SK-N-SH treated with all-trans-retinoic acid at 6 μM for 48 hours (cell line): ENCODE measurements around the gene GSTA1.
"Not testable (repeated sequence)": the region's sequence is repeated elsewhere in the genome, so short reads cannot be mapped to it uniquely, and the experiment has no call there.

Experiments used
- ATAC-seq: fragments of 200-7000 bp; cut with Tn5 transposase; 3 replicates; pipeline ENCODE4 v1.9.1; 2020; ENCODE audit warnings: mild to moderate bottlenecking, moderate library complexity
- BACH2 ChIP-seq: fragments of 250-450 bp; sonication (Bioruptor Pico); IDR thresholded peaks from 2 replicates; pipeline ENCODE4 v1.9.0; 2021; ENCODE audit warnings: mild to moderate bottlenecking, borderline replicate concordance
- CSDC2 ChIP-seq: fragments of 250-450 bp; sonication (Bioruptor Pico); IDR thresholded peaks from 2 replicates; pipeline ENCODE4 v1.5.0; 2020; ENCODE audit warnings: mild to moderate bottlenecking, moderate library complexity
- ESRRG ChIP-seq: fragments of 250-450 bp; sonication (Bioruptor Pico); IDR thresholded peaks from 2 replicates; pipeline ENCODE4 v1.6.1; 2021; ENCODE audit warnings: mild to moderate bottlenecking
- GLIS3 ChIP-seq: fragments of 250-450 bp; sonication (Bioruptor Pico); IDR thresholded peaks from 2 replicates; pipeline ENCODE4 v1.5.0; 2020; ENCODE audit warnings: mild to moderate bottlenecking, moderate library complexity
- ISL1 ChIP-seq: fragments of 250-450 bp; sonication (Bioruptor Pico); IDR thresholded peaks from 2 replicates; pipeline ENCODE4 v2.1.2; 2022; ENCODE audit warnings: mild to moderate bottlenecking, moderate library complexity
- OSR1 ChIP-seq: fragments of 250-450 bp; sonication (Bioruptor Pico); IDR thresholded peaks from 2 replicates; pipeline ENCODE4 v1.8.0; 2022; ENCODE audit warnings: moderate library complexity, mild to moderate bottlenecking, inconsistent platforms
- RARB ChIP-seq: fragments of 250-450 bp; sonication (Bioruptor Pico); IDR thresholded peaks from 2 replicates; pipeline ENCODE4 v1.8.0; 2021; ENCODE audit warnings: mild to moderate bottlenecking, moderate library complexity
- SNAI2 ChIP-seq: fragments of 250-450 bp; sonication (Bioruptor Pico); IDR thresholded peaks from 2 replicates; pipeline ENCODE4 v1.5.0; 2020; ENCODE audit warnings: mild to moderate bottlenecking, moderate library complexity
- TCF4 ChIP-seq: fragments of 250-450 bp; sonication (Bioruptor Pico); IDR thresholded peaks from 2 replicates; pipeline ENCODE4 v1.8.0; 2021; ENCODE audit warnings: mild to moderate bottlenecking, moderate library complexity, borderline replicate concordance
- TOX ChIP-seq: fragments of 250-450 bp; sonication (Bioruptor Pico); IDR thresholded peaks from 2 replicates; pipeline ENCODE4 v1.8.0; 2021; ENCODE audit warnings: mild to moderate bottlenecking, moderate library complexity, borderline replicate concordance
- ZC3H10 ChIP-seq: fragments of 250-450 bp; sonication (Bioruptor Pico); IDR thresholded peaks from 2 replicates; pipeline ENCODE4 v1.5.1; 2021; ENCODE audit warnings: mild to moderate bottlenecking, moderate library complexity
- ZFP3 ChIP-seq: fragments of 250-450 bp; sonication (Bioruptor Pico); IDR thresholded peaks from 2 replicates; pipeline ENCODE4 v1.5.0; 2020; ENCODE audit warnings: mild to moderate bottlenecking, moderate library complexity
- ZFP30 ChIP-seq: fragments of 450-650 bp; formaldehyde crosslinking; IDR thresholded peaks from 2 replicates; pipeline ENCODE4 v1.5.0; 2022; ENCODE audit warnings: mild to moderate bottlenecking, moderate library complexity
- ZNF70 ChIP-seq: fragments of 450-650 bp; formaldehyde crosslinking; IDR thresholded peaks from 2 replicates; pipeline ENCODE4 v1.5.0; 2020; ENCODE audit warnings: mild to moderate bottlenecking, moderate library complexity
- TF ChIP-seq, protein P1 (sequence below): fragments of 250-450 bp; sonication (Bioruptor Pico); IDR thresholded peaks from 2 replicates; pipeline ENCODE4 v1.5.0; 2020; ENCODE audit warnings: mild to moderate bottlenecking, moderate library complexity
- TF ChIP-seq, protein P2 (sequence below): fragments of 250-450 bp; sonication (Bioruptor Pico); IDR thresholded peaks from 2 replicates; pipeline ENCODE4 v1.5.1; 2020; ENCODE audit warnings: low read depth, mild to moderate bottlenecking, moderate library complexity
- TF ChIP-seq, protein P3 (sequence below): fragments of 250-450 bp; sonication (Bioruptor Pico); IDR thresholded peaks from 2 replicates; pipeline ENCODE4 v1.8.0; 2021; ENCODE audit warnings: low read depth, mild to moderate bottlenecking, moderate library complexity, borderline replicate concordance
- TF ChIP-seq, protein P4 (sequence below): fragments of 250-450 bp; sonication (Bioruptor Pico); IDR thresholded peaks from 2 replicates; pipeline ENCODE4 v1.5.1; 2021; ENCODE audit warnings: mild to moderate bottlenecking, moderate library complexity

The GSTA1 gene

DNA sequence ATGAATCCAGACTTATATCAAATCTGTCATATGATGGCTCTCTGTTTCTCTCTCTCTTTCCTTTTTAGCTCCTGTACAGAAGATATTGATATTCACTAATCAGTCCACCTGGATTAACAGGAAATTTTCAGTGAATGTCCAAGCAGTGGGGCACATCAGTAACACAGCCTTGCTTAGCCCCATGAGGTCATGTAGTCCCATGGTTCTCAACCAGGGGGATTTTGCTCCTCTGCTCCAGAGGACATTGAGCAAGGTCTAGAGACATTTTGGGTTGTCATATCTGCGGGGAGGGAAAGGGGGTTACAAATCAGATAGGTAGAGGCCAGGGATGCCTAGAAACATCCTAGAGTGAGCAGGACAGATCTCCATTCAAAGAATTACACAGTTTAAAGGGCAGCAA, 810 bp downstream of the GSTA1 start:
- no peak for TF ChIP-seq OSR1 (CRISPR knock-in tag)
- no peak for TF ChIP-seq ZFP30
- no peak for TF ChIP-seq SNAI2
- TF ChIP-seq, protein P1, sequence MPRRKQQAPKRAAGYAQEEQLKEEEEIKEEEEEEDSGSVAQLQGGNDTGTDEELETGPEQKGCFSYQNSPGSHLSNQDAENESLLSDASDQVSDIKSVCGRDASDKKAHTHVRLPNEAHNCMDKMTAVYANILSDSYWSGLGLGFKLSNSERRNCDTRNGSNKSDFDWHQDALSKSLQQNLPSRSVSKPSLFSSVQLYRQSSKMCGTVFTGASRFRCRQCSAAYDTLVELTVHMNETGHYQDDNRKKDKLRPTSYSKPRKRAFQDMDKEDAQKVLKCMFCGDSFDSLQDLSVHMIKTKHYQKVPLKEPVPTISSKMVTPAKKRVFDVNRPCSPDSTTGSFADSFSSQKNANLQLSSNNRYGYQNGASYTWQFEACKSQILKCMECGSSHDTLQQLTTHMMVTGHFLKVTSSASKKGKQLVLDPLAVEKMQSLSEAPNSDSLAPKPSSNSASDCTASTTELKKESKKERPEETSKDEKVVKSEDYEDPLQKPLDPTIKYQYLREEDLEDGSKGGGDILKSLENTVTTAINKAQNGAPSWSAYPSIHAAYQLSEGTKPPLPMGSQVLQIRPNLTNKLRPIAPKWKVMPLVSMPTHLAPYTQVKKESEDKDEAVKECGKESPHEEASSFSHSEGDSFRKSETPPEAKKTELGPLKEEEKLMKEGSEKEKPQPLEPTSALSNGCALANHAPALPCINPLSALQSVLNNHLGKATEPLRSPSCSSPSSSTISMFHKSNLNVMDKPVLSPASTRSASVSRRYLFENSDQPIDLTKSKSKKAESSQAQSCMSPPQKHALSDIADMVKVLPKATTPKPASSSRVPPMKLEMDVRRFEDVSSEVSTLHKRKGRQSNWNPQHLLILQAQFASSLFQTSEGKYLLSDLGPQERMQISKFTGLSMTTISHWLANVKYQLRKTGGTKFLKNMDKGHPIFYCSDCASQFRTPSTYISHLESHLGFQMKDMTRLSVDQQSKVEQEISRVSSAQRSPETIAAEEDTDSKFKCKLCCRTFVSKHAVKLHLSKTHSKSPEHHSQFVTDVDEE = no peak
- TF ChIP-seq, protein P2, sequence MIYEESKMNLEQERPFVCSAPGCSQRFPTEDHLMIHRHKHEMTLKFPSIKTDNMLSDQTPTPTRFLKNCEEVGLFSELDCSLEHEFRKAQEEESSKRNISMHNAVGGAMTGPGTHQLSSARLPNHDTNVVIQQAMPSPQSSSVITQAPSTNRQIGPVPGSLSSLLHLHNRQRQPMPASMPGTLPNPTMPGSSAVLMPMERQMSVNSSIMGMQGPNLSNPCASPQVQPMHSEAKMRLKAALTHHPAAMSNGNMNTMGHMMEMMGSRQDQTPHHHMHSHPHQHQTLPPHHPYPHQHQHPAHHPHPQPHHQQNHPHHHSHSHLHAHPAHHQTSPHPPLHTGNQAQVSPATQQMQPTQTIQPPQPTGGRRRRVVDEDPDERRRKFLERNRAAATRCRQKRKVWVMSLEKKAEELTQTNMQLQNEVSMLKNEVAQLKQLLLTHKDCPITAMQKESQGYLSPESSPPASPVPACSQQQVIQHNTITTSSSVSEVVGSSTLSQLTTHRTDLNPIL = no peak
- no peak for TF ChIP-seq TOX (CRISPR knock-in tag)
- TF ChIP-seq BACH2 = no peak
- no peak for TF ChIP-seq ZNF70 (CRISPR knock-in tag)
- TF ChIP-seq, protein P3, sequence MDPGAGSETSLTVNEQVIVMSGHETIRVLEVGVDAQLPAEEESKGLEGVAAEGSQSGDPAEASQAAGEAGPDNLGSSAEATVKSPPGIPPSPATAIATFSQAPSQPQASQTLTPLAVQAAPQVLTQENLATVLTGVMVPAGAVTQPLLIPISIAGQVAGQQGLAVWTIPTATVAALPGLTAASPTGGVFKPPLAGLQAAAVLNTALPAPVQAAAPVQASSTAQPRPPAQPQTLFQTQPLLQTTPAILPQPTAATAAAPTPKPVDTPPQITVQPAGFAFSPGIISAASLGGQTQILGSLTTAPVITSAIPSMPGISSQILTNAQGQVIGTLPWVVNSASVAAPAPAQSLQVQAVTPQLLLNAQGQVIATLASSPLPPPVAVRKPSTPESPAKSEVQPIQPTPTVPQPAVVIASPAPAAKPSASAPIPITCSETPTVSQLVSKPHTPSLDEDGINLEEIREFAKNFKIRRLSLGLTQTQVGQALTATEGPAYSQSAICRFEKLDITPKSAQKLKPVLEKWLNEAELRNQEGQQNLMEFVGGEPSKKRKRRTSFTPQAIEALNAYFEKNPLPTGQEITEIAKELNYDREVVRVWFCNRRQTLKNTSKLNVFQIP (CRISPR knock-in tag) = no peak
- no peak for TF ChIP-seq TCF4 (CRISPR knock-in tag)
- no peak for TF ChIP-seq ESRRG (CRISPR knock-in tag)
- no peak for TF ChIP-seq ZFP3 (CRISPR knock-in tag)
- no peak for TF ChIP-seq ZC3H10 (CRISPR knock-in tag)
- no peak for ATAC-seq

DNA sequence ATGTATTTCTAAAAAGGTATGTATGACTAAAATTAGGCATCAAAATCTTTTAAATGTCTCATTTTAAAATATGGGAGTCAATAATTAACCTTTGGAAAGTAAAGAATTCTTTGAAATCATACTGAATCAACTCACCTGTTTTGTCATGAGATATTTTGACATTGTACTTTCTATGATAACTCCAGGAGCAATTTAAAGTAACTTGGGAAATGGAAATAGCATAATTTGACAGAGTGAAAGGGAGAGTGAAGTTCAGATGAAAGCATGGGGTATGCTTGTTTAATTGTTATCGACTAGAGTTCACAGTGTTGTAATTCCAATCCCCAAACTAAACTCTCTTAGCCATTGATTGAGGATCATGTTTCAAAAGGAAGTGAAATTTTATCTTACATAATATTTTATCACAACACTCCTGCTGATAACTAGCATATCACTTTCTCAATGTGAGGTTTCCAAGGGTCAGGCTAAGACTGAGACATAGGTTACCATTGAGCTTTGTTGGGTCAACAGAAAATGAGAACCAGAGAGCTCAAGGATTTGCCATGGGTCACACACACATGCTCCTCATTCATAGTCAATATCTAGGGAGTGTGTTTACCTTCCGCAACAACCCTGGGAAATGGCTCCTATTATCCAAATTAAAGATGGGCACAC, 2.3 kb downstream of the GSTA1 start:
- TF ChIP-seq, protein P3 (CRISPR knock-in tag) = no peak
- TF ChIP-seq ZNF70 (CRISPR knock-in tag) (no peak), GLIS3 (CRISPR knock-in tag) (no peak), ZC3H10 (CRISPR knock-in tag) (no peak), ZFP30 (no peak), CSDC2 (CRISPR knock-in tag) (no peak), TOX (CRISPR knock-in tag) (no peak), OSR1 (CRISPR knock-in tag) (no peak), RARB (CRISPR knock-in tag) (no peak), ISL1 (CRISPR knock-in tag) (no peak), ZFP3 (CRISPR knock-in tag) (no peak)
- TF ChIP-seq, protein P4, sequence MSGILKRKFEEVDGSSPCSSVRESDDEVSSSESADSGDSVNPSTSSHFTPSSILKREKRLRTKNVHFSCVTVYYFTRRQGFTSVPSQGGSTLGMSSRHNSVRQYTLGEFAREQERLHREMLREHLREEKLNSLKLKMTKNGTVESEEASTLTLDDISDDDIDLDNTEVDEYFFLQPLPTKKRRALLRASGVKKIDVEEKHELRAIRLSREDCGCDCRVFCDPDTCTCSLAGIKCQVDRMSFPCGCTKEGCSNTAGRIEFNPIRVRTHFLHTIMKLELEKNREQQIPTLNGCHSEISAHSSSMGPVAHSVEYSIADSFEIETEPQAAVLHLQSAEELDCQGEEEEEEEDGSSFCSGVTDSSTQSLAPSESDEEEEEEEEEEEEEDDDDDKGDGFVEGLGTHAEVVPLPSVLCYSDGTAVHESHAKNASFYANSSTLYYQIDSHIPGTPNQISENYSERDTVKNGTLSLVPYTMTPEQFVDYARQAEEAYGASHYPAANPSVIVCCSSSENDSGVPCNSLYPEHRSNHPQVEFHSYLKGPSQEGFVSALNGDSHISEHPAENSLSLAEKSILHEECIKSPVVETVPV (CRISPR knock-in tag) = no peak
- TF ChIP-seq, protein P1 = no peak
- no peak for ATAC-seq

DNA sequence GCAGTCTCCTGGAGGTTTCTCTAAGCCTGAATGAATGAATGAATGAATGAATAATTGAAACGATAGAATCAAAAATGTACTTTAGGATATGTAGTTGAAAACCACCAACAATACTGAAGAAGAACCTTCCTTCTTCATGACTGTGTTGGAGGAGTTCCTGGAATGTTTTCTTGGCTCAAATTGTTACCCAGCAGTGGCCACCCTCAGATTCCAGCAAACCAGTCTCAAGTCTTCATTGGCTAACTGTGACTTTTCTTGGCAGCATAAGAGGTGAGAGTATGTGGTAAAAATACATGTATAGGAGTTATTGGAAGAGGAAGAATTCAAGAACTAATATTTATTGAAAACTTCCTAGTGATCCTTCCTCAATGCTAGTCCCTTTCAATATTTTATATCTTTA, 4.3 kb downstream of the GSTA1 start:
- ATAC-seq = not testable (repeated sequence)

DNA sequence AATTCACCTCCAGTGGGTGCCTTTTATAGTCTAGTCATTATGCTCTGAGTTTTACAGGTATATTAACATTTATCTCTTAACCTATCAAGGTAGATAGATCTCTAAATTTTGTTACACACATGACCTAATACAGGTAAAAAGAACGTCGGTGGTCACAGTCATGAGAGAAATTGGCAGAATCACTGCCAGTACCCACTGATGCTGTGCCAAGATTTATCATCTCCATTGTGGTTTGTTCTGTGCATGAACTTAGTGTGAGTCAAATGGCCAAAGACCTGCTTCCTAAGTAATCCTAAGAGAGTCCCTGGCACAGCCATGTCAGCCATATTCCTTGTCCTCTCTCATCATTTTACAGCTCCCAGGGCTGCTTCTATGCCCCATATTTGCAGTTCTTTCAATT, 9.2 kb downstream of the GSTA1 start:
- not testable (repeated sequence) for ATAC-seq
